ENCODE measurements around the gene ADGRA1.

DNA sequence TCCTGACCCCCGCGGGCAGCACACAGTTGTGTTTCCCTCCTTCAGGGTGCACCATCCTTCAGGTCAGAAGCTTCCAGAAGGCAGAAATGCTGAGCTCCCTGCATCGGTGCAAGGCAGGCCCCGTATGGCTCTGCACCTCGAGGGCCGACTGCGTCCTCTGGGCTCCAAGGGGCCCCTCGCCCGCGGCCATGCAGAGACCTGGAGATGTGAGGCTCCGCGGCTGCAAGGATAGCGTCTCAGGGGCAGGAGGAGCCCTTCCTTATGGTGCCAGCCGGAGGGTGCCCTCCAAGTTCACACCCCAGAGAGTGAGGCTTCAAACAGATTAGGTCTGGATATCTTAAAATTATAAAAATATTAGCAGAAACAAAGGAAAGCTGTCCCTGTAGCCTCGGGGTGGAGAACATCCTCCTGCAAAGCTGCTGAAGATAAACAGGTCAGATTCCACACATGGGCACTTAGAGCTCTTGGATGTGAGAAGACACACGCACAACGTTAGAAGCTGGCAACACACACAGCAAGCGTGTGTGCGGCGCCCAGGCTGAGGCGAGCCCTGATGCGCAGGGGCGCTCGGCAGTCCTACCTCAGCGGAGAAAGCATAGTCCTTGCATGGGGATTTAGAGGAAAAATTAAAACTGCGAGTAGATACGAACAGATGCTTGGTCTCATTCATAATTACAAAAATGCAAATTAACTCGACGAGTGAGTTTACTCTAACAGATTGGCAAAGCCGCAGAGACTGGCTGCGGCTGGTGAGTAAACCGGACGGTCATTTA, 92.7 kb downstream of the ADGRA1 start:
- TF ChIP-seq, protein P1, sequence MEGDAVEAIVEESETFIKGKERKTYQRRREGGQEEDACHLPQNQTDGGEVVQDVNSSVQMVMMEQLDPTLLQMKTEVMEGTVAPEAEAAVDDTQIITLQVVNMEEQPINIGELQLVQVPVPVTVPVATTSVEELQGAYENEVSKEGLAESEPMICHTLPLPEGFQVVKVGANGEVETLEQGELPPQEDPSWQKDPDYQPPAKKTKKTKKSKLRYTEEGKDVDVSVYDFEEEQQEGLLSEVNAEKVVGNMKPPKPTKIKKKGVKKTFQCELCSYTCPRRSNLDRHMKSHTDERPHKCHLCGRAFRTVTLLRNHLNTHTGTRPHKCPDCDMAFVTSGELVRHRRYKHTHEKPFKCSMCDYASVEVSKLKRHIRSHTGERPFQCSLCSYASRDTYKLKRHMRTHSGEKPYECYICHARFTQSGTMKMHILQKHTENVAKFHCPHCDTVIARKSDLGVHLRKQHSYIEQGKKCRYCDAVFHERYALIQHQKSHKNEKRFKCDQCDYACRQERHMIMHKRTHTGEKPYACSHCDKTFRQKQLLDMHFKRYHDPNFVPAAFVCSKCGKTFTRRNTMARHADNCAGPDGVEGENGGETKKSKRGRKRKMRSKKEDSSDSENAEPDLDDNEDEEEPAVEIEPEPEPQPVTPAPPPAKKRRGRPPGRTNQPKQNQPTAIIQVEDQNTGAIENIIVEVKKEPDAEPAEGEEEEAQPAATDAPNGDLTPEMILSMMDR (IDR thresholded peaks at IDR 0.05) = no peak
- no peak for TF ChIP-seq POLR2A (IDR thresholded peaks at IDR 0.05)
